Choroid plexus epithelial cell (primary cell): ENCODE results near the gene GCH1.
"Not testable (repeated sequence)": the region's sequence is repeated elsewhere in the genome, so short reads cannot be mapped to it uniquely, and the experiment has no call there.

Source experiments
- DNase-seq: peaks from one replicate; pipeline ENCODE4 v3.0.0-alpha.2; 2010; ENCODE audit warnings: low read depth
- H3K4me3 ChIP-seq: 2 replicates; pipeline ENCODE4 v1.5.1; 2011; ENCODE audit warnings: low read depth, mild to moderate bottlenecking, control low read depth, low read length, moderate library complexity
- CTCF ChIP-seq: conservative IDR thresholded peaks from 2 replicates; pipeline ENCODE4 v1.5.1; 2011; ENCODE audit warnings: low read depth, mild to moderate bottlenecking, control low read depth, inconsistent platforms, low read length, moderate library complexity

GCH1 gene

GRCh38 chr14:54927551-54927950, 24.9 kb upstream of the GCH1 start:
- DNase-seq, result no peak
- H3K4me3 ChIP-seq, result no peak overlapping the region
- TF ChIP-seq CTCF, result no peak

GRCh38 chr14:54926570-54926969, 23.9 kb upstream of the GCH1 start:
- H3K4me3 ChIP-seq, DNase-seq: not testable (repeated sequence)

GRCh38 chr14:54922598-54922997, 20.0 kb upstream of the GCH1 start:
- no peak for TF ChIP-seq CTCF
- DNase-seq, result no peak
- no peak overlapping the region for H3K4me3 ChIP-seq

- H3K4me3 ChIP-seq, result no peak overlapping the region
- no peak for DNase-seq
- TF ChIP-seq CTCF, result no peak
These were observed 17.4 kb upstream of the GCH1 start for GRCh38 chr14:54920052-54920451.

GRCh38 chr14:54919330-54919729, 16.7 kb upstream of the GCH1 start:
- no peak for TF ChIP-seq CTCF
- H3K4me3 ChIP-seq, result no peak overlapping the region
- DNase-seq, result no peak

- no peak for DNase-seq
- no peak overlapping the region for H3K4me3 ChIP-seq
- TF ChIP-seq CTCF, result no peak
These were observed 15.8 kb upstream of the GCH1 start for GRCh38 chr14:54918427-54918826.

- no peak for DNase-seq
- no peak overlapping the region for H3K4me3 ChIP-seq
- no peak for TF ChIP-seq CTCF
These were observed 13.5 kb upstream of the GCH1 start for GRCh38 chr14:54916101-54916500.
